Stimulated activated memory B cell treated with anti-CD40 and anti-IgM and Interleukin-4, amounts not matched to agents 10 μg/mL and 1 μg/mL and 100 μg/mL, for 72 hours (primary cell): Measurements from ENCODE around the gene FOXB1.

Experiments
- ATAC-seq: fragments of 150-1000 bp; cut with Tn5 transposase; 2 replicates; pipeline ENCODE4 v1.10.0; 2021
- H3K27ac Mint-ChIP-seq: one replicate; pipeline ENCODE4 v1.8.0; 2022; ENCODE audit warnings: mild to moderate bottlenecking, mixed read lengths
- H3K27me3 Mint-ChIP-seq: one replicate; pipeline ENCODE4 v1.8.0; 2022; ENCODE audit warnings: mixed read lengths
- H3K36me3 Mint-ChIP-seq: one replicate; pipeline ENCODE4 v1.8.0; 2022; ENCODE audit warnings: mixed read lengths
- H3K4me1 Mint-ChIP-seq: one replicate; pipeline ENCODE4 v1.8.0; 2022; ENCODE audit warnings: mixed read lengths
- H3K4me3 Mint-ChIP-seq: one replicate; pipeline ENCODE4 v1.8.0; 2022; ENCODE audit warnings: mild to moderate bottlenecking, moderate library complexity, mixed read lengths
- H3K9me3 Mint-ChIP-seq: one replicate; pipeline ENCODE4 v1.8.0; 2022; ENCODE audit warnings: mixed read lengths

The FOXB1 gene

GRCh38 chr15:60004009-60004845 lies at the start of gene FOXB1:
Gene FOXB1 (plus strand): TSS chr15:60004311. CDS start chr15:60004964, 653 bp downstream.
- Mint-ChIP-seq H3K27ac (no peak within 1 kb of the TSS), H3K9me3 (peaks cover 9% of the 10 kb centered on the region), H3K27me3 (peaks cover 88% of the 10 kb centered on the region), H3K4me3 (peak within 1 kb of the TSS; percentile 87), H3K4me1 (peaks cover 24% of the 10 kb centered on the region), H3K36me3 (peaks cover 9% of the 10 kb centered on the region)
- no peak for ATAC-seq

GRCh38 chr15:59958288-59958687 lies 45.8 kb upstream of the FOXB1 start:
- H3K36me3 Mint-ChIP-seq: peaks cover 13% of the 10 kb centered on the region
- no peak overlapping the region for H3K27ac Mint-ChIP-seq
- H3K27me3 Mint-ChIP-seq: peaks cover 9% of the 10 kb centered on the region
- no peaks in the 10 kb centered on the region for H3K4me1 Mint-ChIP-seq
- H3K9me3 Mint-ChIP-seq: peaks cover 20% of the 10 kb centered on the region
- ATAC-seq: no peak
- no peak overlapping the region for H3K4me3 Mint-ChIP-seq

DNA sequence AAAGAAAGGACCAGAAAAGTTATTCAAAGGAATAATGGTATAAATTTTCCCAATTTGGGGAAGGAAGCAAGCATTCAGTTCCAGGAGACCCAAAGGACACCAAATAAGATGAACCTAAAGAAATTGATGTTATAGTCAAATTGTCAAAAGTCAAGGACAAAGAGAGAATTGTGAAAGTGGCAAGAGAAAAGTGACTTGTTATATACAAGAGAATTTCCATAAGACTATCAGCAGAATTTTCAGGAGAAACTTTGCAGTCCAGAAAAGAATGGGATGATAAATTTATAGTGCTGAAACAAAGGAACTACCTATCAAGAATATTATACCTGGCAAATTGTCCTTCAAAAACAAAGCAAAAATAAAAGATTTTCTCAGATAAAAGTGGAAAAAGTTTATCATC lies 43.8 kb upstream of the FOXB1 start:
- H3K9me3 Mint-ChIP-seq: peaks cover 29% of the 10 kb centered on the region
- no peak for ATAC-seq
- no peak overlapping the region for H3K4me3 Mint-ChIP-seq
- no peaks in the 10 kb centered on the region for H3K4me1 Mint-ChIP-seq
- peaks cover 15% of the 10 kb centered on the region for H3K27me3 Mint-ChIP-seq
- H3K36me3 Mint-ChIP-seq: peaks cover 13% of the 10 kb centered on the region
- H3K27ac Mint-ChIP-seq: no peak overlapping the region

DNA sequence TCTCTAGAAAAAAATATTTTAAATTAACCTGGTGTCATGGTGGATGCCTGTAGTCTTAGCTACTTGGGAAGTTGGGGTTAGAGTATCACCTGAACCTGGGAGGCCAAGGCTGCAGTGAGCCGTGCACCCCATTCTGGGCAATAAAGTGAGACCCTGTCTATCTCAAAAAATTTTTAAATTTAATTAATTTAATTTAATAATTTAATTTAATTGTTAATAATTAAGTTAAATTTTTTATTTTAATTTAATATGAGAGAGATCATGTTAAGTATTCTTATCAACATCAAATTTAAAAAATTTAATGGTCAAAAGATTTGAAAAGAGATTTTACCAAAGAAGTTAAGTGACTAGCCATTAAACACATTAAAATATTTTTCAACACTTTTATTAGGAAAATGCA lies 40.8 kb upstream of the FOXB1 start:
- no peak for ATAC-seq
- Mint-ChIP-seq H3K36me3 (peaks cover 13% of the 10 kb centered on the region), H3K9me3 (peaks cover 30% of the 10 kb centered on the region), H3K4me1 (no peaks in the 10 kb centered on the region), H3K27me3 (peaks cover 18% of the 10 kb centered on the region), H3K4me3 (no peak overlapping the region), H3K27ac (no peak overlapping the region)

DNA sequence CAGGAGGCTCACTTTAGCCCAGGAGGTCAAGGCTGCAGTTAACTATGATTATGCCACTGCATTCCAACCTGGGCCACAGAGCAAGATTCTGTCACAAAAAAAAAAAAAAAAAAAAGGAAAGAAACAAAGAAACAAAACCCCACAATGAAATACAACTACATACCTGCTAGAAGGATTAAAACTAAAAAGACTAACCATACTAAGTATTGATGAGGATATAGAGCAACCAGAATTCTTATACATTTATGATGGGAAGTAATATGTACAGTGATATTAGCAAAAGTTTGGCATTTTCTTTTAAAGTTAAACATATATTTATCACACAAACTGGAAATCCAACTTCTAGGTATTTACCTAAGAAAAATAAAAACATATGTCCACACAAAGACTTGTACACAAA lies 40.2 kb upstream of the FOXB1 start:
- Mint-ChIP-seq H3K4me1 (no peaks in the 10 kb centered on the region), H3K4me3 (no peak overlapping the region), H3K27me3 (peaks cover 24% of the 10 kb centered on the region), H3K9me3 (peaks cover 30% of the 10 kb centered on the region), H3K27ac (no peak overlapping the region), H3K36me3 (peaks cover 13% of the 10 kb centered on the region)
- no peak for ATAC-seq

- no peaks in the 10 kb centered on the region for H3K4me1 Mint-ChIP-seq
- no peak for ATAC-seq
- no peak overlapping the region for H3K27ac Mint-ChIP-seq
- H3K4me3 Mint-ChIP-seq: no peak overlapping the region
- H3K36me3 Mint-ChIP-seq: peaks cover 5% of the 10 kb centered on the region
- H3K27me3 Mint-ChIP-seq: peaks cover 35% of the 10 kb centered on the region
- H3K9me3 Mint-ChIP-seq: peaks cover 21% of the 10 kb centered on the region
Measured at GRCh38 chr15:59965741-59966140, 38.4 kb upstream of the FOXB1 start.

- Mint-ChIP-seq H3K27me3 (peaks cover 32% of the 10 kb centered on the region), H3K4me3 (no peak overlapping the region), H3K36me3 (peaks cover under 1% of the 10 kb centered on the region), H3K27ac (no peak overlapping the region), H3K4me1 (no peaks in the 10 kb centered on the region), H3K9me3 (peaks cover 17% of the 10 kb centered on the region)
- ATAC-seq: no peak
Measured at GRCh38 chr15:59966262-59966661, 37.8 kb upstream of the FOXB1 start.

GRCh38 chr15:59968314-59968713 lies 35.8 kb upstream of the FOXB1 start:
- H3K27ac Mint-ChIP-seq: no peak overlapping the region
- peaks cover 32% of the 10 kb centered on the region for H3K27me3 Mint-ChIP-seq
- H3K36me3 Mint-ChIP-seq: no peaks in the 10 kb centered on the region
- H3K4me1 Mint-ChIP-seq: no peaks in the 10 kb centered on the region
- H3K4me3 Mint-ChIP-seq: no peak overlapping the region
- peaks cover 13% of the 10 kb centered on the region for H3K9me3 Mint-ChIP-seq
- no peak for ATAC-seq

DNA sequence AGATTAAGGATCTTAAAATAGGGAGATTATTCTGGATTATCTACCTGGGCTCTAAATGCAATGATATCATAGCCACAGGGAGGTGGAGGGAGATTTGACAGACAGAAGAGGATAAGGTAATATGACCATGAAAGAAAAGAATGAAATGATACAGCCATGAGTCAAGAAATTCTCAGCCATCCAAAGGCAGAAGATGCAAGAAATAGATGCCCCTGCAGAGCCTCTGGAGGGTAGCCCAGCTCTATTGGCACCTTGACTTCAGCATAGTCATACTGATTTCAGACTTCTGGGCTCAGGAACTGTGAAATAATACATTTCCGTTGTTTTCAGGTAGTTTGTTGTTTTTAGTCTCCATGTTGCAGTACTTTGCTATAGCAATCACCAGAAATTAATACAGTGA lies 31.9 kb upstream of the FOXB1 start:
- H3K9me3 Mint-ChIP-seq: peaks cover 4% of the 10 kb centered on the region
- peaks cover 19% of the 10 kb centered on the region for H3K27me3 Mint-ChIP-seq
- ATAC-seq: no peak
- peaks cover 11% of the 10 kb centered on the region for H3K4me1 Mint-ChIP-seq
- H3K4me3 Mint-ChIP-seq: no peak overlapping the region
- no peak overlapping the region for H3K27ac Mint-ChIP-seq
- no peaks in the 10 kb centered on the region for H3K36me3 Mint-ChIP-seq

DNA sequence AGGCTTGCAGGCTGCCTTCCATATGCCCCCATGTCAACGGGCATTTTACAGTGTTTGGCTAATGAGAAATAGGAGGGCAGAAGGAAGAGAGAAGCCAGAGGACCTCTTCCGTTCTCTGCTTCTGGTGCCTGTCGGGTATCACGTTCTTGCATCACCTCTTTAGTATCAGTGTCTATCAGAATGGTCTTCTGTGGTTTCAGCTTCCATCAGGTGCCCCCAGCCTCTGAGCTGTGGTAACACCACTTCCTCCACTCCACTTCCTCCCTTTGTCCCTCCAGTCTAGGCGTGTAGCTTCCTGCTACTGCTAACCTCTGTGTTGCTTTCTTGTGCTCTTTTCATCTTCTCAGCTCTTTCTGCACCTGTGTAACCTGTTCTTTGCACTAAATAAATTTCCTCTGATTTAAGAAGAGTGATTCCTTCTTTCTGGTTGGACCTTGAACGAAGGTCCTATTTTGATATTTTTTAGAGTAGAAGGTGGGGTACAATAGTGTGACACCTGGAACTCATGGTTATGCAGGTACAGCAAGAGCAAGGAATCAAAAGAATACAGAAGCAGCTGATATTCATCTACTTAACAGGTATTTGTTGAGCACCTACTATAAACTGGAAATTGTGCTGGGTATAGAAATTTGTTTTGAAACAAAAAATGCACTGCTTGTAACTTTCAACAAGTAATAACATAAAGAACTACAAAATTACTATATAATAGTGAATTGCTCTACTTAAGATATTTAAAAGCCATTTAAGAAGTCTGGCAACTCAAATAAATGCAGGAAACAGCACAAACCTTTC lies 27.4 kb upstream of the FOXB1 start:
- H3K4me3 Mint-ChIP-seq: no peak overlapping the region
- H3K9me3 Mint-ChIP-seq: peaks cover 4% of the 10 kb centered on the region
- no peaks in the 10 kb centered on the region for H3K36me3 Mint-ChIP-seq
- peaks cover 11% of the 10 kb centered on the region for H3K4me1 Mint-ChIP-seq
- no peak overlapping the region for H3K27ac Mint-ChIP-seq
- peaks cover 11% of the 10 kb centered on the region for H3K27me3 Mint-ChIP-seq
- ATAC-seq: no peak

GRCh38 chr15:59991834-59992233 lies 12.3 kb upstream of the FOXB1 start:
- H3K9me3 Mint-ChIP-seq: peaks cover 2% of the 10 kb centered on the region
- H3K27ac Mint-ChIP-seq: no peak overlapping the region
- H3K4me3 Mint-ChIP-seq: no peak overlapping the region
- peaks cover 5% of the 10 kb centered on the region for H3K4me1 Mint-ChIP-seq
- no peaks in the 10 kb centered on the region for H3K36me3 Mint-ChIP-seq
- no peak for ATAC-seq
- H3K27me3 Mint-ChIP-seq: peaks cover 80% of the 10 kb centered on the region

DNA sequence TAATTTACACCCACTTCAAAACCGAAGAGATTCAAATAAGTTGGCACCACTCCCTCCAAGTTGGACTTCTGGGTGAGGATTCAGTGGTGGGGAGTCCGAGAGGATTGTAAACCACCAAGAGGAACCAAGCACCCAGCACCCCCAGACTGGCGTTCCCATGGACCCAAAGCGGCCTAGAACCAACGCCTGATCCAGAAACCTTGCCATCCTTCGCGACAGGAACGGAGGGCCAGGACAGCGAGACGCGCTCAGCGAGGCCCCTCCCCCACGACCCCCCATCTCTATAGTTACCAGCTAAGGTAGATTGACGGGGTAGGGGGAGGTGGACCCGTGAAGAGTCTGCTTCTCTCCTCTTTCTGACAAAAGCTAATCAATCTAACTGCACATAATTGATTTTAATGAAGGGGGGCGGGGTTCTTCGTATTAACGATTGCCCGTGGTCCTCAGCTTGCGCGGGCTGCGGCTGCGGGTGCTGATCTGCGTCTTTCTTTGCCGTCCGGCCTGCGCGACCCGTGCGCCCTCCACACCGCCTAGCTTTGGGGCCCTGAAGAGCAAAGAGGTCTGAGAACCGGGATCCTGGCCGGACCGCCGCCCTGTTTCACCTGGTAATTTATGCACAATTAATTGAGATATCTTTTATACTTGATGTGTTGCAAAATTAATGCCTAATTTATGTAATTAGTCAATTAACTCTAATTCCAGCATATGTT lies 10.9 kb upstream of the FOXB1 start:
- Mint-ChIP-seq H3K9me3 (no peaks in the 10 kb centered on the region), H3K4me3 (no peak overlapping the region), H3K27me3 (peaks cover 93% of the 10 kb centered on the region), H3K36me3 (no peaks in the 10 kb centered on the region), H3K4me1 (peaks cover 12% of the 10 kb centered on the region), H3K27ac (no peak overlapping the region)
- ATAC-seq: no peak

DNA sequence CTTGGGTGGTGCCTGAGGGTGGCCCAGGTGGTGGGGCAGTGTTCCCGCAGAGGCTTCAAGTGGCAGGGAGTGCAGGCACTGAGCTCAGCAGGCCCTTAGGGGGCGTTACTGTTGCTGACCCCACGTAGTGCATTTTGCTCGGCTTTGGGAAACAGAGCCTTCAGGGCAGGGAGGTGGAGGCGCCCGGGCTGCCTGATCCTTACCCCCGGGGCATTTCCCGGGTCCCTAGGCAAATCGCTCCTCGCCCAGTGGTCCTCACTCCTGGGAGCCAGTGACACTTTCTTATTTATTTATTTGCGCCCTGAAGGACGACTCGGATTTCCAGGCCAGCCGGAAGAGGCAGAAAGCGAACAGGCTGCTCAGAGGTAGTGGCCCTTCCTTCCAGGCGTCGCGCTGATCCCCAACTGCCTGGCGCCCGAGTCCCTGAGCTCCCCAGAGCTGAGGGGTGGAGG lies 10.1 kb upstream of the FOXB1 start:
- no peak overlapping the region for H3K27ac Mint-ChIP-seq
- no peak for ATAC-seq

DNA sequence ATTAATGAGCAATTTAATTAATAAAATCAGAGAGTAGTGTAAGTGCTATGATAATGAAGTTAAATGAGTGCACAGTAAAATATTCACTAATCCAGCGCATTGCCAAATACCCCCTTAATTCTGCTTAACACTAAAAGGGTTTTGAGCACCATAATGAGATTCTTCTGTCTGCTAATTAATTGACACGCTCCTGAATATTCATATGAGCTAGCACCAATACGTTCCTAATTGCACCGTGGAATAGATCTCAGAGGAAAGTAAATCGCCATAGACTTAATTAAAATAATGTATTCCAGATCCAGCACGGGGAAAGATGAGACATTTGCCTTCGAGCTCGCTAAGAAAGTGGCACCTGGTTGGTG lies 9.6 kb upstream of the FOXB1 start:
- peaks cover 12% of the 10 kb centered on the region for H3K4me1 Mint-ChIP-seq
- H3K9me3 Mint-ChIP-seq: no peaks in the 10 kb centered on the region
- H3K4me3 Mint-ChIP-seq: no peak overlapping the region
- no peak for ATAC-seq
- peaks cover 99% of the 10 kb centered on the region for H3K27me3 Mint-ChIP-seq
- no peaks in the 10 kb centered on the region for H3K36me3 Mint-ChIP-seq
- no peak overlapping the region for H3K27ac Mint-ChIP-seq

More for the DNA sequence above, 10.1 kb upstream of the FOXB1 start:
- Mint-ChIP-seq H3K27me3 (peaks cover 99% of the 10 kb centered on the region), H3K4me1 (peaks cover 12% of the 10 kb centered on the region), H3K4me3 (no peak overlapping the region), H3K36me3 (no peaks in the 10 kb centered on the region), H3K9me3 (no peaks in the 10 kb centered on the region)

DNA sequence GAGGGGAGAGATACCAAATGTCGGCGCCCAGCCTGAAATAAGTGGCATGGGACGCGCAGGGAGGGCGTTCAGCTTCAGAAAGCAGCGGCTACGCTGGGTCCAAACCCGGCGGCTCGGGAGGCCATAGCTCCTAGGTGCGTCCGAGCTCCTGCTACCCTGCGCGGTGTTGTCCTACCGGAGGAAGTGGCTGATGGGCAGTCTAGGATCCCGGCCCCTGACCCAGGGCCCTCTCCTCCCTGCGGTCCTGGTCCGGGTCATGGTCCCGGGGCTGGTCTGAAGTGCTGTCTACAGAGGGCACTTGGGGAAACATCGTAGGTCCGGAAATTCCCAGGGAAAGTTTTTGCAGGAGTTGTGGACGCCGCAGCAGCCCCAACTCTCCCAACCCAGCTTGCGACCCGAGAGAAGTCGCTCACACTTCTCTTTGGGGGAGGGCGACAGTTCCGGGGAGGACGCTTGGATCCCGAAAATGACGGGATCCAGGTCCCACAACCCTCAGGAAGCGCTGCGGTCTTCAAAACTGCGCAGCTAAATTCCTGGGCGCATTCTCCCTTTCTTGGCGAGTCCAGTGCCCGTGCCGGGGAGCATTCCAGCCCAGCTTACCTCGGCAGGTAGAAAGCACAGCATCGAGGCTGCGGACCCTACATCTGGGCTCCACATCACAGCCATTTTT lies 9.1 kb upstream of the FOXB1 start:
- no peak for ATAC-seq
- peaks cover 12% of the 10 kb centered on the region for H3K4me1 Mint-ChIP-seq
- H3K27me3 Mint-ChIP-seq: peaks cover 99% of the 10 kb centered on the region
- H3K36me3 Mint-ChIP-seq: no peaks in the 10 kb centered on the region
- no peak overlapping the region for H3K4me3 Mint-ChIP-seq
- H3K27ac Mint-ChIP-seq: no peak overlapping the region
- no peaks in the 10 kb centered on the region for H3K9me3 Mint-ChIP-seq
